GM12865 (cell line): Measurements from ENCODE around the gene HNRNPC.

ENCODE experiments used
- DNase-seq: peaks from one replicate; pipeline ENCODE4 v3.0.0; 2010; ENCODE audit warnings: low read depth
- H3K4me3 ChIP-seq: 2 replicates; pipeline ENCODE4 v1.5.1; 2011; ENCODE audit warnings: mild to moderate bottlenecking, low read depth, low read length, control low read depth
- TF ChIP-seq, protein P1 (sequence below): IDR thresholded peaks from 2 replicates; pipeline ENCODE4 v1.5.1; 2011; ENCODE audit warnings: low read length, control low read depth, low read depth, inconsistent platforms; ENCODE audit not compliant: insufficient read depth; ENCODE audit errors: missing control alignments

HNRNPC gene

DNA sequence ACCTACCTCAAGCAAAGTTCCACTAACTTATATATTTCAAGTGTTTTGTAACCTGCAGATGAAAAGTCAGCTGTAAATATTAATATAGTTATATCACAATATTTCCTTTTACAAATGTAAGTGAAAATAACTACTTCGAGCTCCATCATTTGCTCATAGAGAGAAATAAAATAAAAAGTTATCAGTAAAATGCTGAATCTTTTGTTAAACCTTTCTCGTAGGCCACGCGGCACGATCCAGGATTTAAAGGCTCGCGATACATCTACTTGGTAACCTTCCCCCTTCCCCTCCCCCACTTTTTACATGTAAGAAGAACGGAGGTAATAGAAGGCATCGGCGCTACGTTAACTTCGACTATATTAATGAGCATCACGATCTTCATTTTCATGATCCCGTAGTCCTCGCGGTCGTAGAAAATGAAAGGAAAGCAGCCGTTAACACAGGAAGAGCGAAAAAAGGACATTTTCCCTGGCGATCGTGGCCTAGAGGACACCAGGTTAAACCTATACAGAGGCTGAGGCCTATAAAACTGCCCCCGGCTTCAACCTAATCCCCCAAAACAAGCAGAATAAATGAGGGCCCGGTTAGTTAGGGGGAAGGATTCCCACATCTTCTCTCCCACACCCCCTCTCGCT is 508 bp downstream of the HNRNPC start:
- H3K4me3 ChIP-seq = peak overlapping the region; percentile 78
- TF ChIP-seq, protein P1, sequence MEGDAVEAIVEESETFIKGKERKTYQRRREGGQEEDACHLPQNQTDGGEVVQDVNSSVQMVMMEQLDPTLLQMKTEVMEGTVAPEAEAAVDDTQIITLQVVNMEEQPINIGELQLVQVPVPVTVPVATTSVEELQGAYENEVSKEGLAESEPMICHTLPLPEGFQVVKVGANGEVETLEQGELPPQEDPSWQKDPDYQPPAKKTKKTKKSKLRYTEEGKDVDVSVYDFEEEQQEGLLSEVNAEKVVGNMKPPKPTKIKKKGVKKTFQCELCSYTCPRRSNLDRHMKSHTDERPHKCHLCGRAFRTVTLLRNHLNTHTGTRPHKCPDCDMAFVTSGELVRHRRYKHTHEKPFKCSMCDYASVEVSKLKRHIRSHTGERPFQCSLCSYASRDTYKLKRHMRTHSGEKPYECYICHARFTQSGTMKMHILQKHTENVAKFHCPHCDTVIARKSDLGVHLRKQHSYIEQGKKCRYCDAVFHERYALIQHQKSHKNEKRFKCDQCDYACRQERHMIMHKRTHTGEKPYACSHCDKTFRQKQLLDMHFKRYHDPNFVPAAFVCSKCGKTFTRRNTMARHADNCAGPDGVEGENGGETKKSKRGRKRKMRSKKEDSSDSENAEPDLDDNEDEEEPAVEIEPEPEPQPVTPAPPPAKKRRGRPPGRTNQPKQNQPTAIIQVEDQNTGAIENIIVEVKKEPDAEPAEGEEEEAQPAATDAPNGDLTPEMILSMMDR = no peak
- DNase-seq = peak; percentile 83

DNA sequence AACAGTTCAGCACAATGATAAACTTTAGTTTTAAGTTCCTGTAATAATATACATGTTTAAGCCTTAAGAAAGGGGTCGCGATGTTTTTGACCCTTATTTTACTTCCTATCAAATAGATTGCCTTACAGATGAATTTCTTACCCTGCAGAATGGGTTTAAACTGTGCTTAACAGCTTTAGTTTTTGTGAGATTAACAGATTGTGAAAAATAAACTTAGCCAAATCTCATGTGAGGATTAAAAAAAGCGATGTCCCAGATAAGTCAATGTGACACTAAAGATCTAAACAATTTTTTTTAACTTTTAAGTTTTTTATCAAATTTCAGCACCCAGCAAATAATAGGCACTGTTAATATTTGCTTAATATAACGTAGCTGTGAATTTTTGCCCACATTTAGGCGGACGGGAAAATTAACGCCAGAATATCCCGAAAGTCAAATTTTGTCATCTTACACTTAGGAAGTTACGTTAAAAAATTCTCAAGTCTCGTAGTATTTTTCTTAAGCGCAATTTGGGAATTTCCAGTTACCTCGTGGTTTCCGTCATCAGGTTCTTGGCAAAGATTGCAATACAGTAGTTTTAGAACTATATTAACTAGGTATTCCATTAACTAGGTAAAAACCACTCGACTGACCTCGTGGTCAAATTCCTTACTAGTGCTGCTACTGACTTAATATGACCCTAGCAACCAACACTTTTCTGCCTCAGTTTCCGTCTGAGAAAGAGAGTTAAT is 1.2 kb downstream of the HNRNPC start:
- DNase-seq = no peak
- peak overlapping the region; percentile 78 for H3K4me3 ChIP-seq
- TF ChIP-seq, protein P1 = no peak

DNA sequence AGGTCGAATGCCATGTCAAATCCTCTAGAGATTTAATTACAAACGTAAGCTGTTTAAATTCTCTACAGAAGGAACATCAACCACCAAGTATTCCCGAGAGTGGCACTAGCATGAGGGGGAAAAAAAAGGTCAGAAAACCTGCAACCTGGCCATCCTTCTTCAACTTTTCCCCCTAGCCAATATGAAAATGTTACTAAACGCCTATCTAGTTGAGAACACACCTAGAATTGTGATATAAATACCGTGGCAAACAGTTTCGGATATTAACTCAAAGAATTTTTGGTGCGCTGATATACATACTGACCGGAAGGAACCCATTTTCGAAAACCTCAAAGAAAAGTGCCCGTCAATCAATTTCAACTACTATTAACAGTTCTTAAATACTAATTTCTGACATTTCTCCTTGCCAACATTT is 1.8 kb downstream of the HNRNPC start:
- DNase-seq = peak; percentile 67
- peak overlapping the region; percentile 78 for H3K4me3 ChIP-seq
- TF ChIP-seq, protein P1 = no peak

DNA sequence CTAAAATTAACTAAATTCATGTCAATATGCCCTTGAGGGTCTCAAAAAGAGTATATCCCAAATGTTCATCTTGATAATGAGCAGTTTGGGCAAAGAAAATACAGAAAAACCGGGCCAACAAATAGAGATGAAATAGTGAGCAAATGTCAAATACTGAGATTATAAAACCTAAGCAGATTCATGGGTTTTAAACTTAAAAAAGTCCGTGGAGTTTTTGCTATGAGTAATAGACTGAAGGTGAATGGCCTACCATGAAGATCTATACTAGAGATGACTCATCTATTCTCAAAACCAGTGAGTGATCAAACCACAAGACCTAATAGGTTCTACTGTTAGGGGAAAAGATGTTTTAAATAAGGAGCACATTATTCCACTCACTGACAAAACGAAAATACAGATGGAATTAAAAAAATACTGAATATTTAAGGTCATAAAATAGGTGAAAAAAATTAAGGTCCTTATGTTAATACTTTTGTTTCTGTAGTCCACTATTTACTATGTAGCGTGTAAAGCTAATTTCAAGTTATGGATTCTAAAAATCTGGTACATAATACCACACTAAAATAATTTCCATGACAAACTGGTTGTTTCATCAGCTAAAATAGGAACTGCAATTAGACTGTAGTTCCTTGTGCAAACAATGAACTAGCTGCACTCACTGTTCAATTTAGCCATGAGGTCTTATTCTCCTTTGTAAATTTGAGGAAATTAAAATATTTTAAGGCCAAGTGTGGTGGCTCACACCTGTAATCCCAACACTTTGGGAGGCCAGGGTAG is 5.0 kb downstream of the HNRNPC start:
- peak overlapping the region; percentile 78 for H3K4me3 ChIP-seq
- DNase-seq = peak; percentile 72
- TF ChIP-seq, protein P1 = no peak

DNA sequence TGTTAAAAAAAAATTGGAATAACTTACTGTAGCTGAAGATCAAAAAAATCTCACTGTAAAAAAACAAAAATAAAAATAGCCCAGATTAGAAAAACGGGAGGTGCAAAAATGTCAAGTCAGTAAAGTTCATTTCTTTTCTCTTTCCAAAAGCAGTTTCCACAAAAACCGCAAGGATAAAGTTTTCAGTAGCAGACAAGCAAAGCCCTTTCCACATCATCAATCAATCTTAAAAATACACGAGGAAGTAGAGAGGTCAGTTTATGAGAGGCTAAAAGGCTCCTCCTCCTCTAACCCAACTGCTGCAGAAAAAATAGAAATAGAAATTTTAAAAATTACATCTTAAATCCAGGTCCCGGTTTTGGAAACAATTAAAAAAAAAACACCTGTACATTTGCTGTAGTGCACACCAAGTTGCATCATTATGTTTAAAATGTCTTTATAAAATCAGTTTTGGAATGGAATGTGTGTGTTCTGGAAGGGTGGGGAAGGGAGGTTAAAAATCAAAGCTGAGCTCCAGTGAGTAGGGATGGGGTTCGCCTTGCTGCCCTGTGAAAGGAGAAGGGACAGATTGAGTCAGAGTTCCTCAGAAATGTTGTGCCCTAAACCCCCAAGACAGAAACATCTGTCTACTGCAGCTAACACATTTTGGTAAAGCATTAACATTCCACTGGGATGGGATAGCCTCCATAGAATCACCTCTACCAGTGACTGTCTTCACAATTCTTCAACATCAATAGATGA is 5.8 kb downstream of the HNRNPC start:
- DNase-seq = no peak
- H3K4me3 ChIP-seq = peak overlapping the region; percentile 78
- TF ChIP-seq, protein P1 = no peak

DNA sequence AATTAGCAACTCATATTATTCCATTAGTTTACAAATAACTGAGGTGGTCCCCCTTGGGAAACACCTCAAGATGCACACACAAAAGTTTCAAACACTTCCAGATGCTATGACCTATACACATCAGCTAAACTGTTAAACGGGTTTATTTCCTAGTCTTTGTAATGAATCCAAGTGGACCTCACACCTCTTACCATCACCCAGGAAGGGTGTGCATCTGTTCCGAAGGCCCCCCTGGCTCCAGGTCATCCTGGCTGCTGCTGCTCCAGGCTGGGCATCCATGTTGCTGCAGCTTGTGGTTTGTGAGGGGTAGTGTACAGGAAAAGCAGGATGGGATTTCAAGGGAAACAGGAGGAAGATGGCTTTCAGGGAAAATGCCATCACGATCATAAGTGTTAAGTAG is 6.8 kb downstream of the HNRNPC start:
- DNase-seq = no peak
- peak overlapping the region; percentile 78 for H3K4me3 ChIP-seq

More for the DNA sequence above, 6.8 kb downstream of the HNRNPC start:
- TF ChIP-seq, protein P1 = no peak
